DMS 273 treated with DMSO at 0.1 percent for 48 hours (cell line): ENCODE measurements around the gene EPHB2.
A peak's percentile ranks its signal among the peaks of the same experiment; 100 is the strongest.

ENCODE experiments used
- DNase-seq: peaks from one replicate; lab custom pipeline; 2025; lab: John Stamatoyannopoulos, UW

Gene EPHB2

GRCh38 chr1:22781483-22781882 lies 70.8 kb downstream of the EPHB2 start:
- DNase-seq = no peak

GRCh38 chr1:22782406-22782805 lies 71.8 kb downstream of the EPHB2 start:
- DNase-seq = no peak

- no peak for DNase-seq
Observed at GRCh38 chr1:22784317-22784716, 73.7 kb downstream of the EPHB2 start.

- no peak for DNase-seq
Observed at GRCh38 chr1:22784737-22785136, 74.1 kb downstream of the EPHB2 start.

- DNase-seq = no peak
Observed at GRCh38 chr1:22786101-22786500, 75.5 kb downstream of the EPHB2 start.

GRCh38 chr1:22786719-22787489 lies 76.3 kb downstream of the EPHB2 start:
- no peak for DNase-seq

- DNase-seq = no peak
Observed at GRCh38 chr1:22787636-22788035, 77.0 kb downstream of the EPHB2 start.

- DNase-seq = no peak
Observed at GRCh38 chr1:22788254-22788661, 77.6 kb downstream of the EPHB2 start.

GRCh38 chr1:22789356-22789994 lies 78.8 kb downstream of the EPHB2 start:
- DNase-seq = no peak

- peak; percentile 18 for DNase-seq
Observed at GRCh38 chr1:22790232-22791008, 79.8 kb downstream of the EPHB2 start.

- no peak for DNase-seq
Observed at GRCh38 chr1:22791831-22792347, 81.2 kb downstream of the EPHB2 start.

GRCh38 chr1:22792396-22793160 lies 81.9 kb downstream of the EPHB2 start:
- no peak for DNase-seq

GRCh38 chr1:22793647-22794046 lies 83.0 kb downstream of the EPHB2 start:
- no peak for DNase-seq

GRCh38 chr1:22794647-22795365 lies 84.2 kb downstream of the EPHB2 start:
- DNase-seq = no peak

- no peak for DNase-seq
Observed at GRCh38 chr1:22795366-22795714, 84.7 kb downstream of the EPHB2 start.

- DNase-seq = no peak
Observed at GRCh38 chr1:22796642-22797041, 86.0 kb downstream of the EPHB2 start.

- DNase-seq = no peak
Observed at GRCh38 chr1:22798083-22798482, 87.4 kb downstream of the EPHB2 start.

- no peak for DNase-seq
Observed at GRCh38 chr1:22799971-22800370, 89.3 kb downstream of the EPHB2 start.

GRCh38 chr1:22800629-22801028 lies 90.0 kb downstream of the EPHB2 start:
- no peak for DNase-seq

GRCh38 chr1:22801347-22801746 lies 90.7 kb downstream of the EPHB2 start:
- no peak for DNase-seq

- no peak for DNase-seq
Observed at GRCh38 chr1:22801761-22802160, 91.1 kb downstream of the EPHB2 start.
